H1 (cell line): ENCODE data around the gene NAGS. TPM values are rescaled to one million over a fixed set of nuclear protein-coding genes. Genes with fewer than 3 reads are reported as not detected.

Experiments used
- CTCF ChIA-PET: fragments of 300-600 bp; sonication (Branson Sonifier 250); formaldehyde crosslinking; loops from one replicate; lab custom pipeline; 2021; ENCODE audit not compliant: partially characterized antibody; lab: Charles Lee
- POLR2A ChIA-PET: fragments of 300-600 bp; sonication (Branson Sonifier 250); formaldehyde crosslinking; loops from one replicate; lab custom pipeline; 2021; ENCODE audit warnings: inconsistent platforms; ENCODE audit not compliant: partially characterized antibody; lab: Charles Lee
- DNase-seq, 2 experiments: peaks; one replicate each; pipeline versions ENCODE4 v3.0.0 to v3.0.0-alpha.2; 2010 to 2022; ENCODE audit warnings: low spot score in 2 of 2, low read depth in 1 of 2, mixed read lengths in 1 of 2
- FAIRE-seq: peaks from 2 replicates; lab custom pipeline; 2011; peaks lifted over from hg19 to GRCh38; lab: Jason Lieb, UNC
- H2AFZ ChIP-seq: 2 replicates; pipeline ENCODE4 v1.8.1; 2012; ENCODE audit warnings: low read length, inconsistent platforms
- H2AK5ac ChIP-seq: 2 replicates; pipeline ENCODE4 v1.6.1; 2013; ENCODE audit warnings: low read depth, low read length
- H2BK120ac ChIP-seq: replicated peaks from 2 replicates; pipeline ENCODE3; 2013; ENCODE audit warnings: low read depth, low read length, inconsistent platforms
- H2BK12ac ChIP-seq: 2 replicates; pipeline ENCODE4 v1.6.1; 2013; ENCODE audit warnings: low read depth, low read length
- H2BK15ac ChIP-seq: 2 replicates; pipeline ENCODE4 v1.6.1; 2013; ENCODE audit warnings: low read length
- H2BK20ac ChIP-seq: 2 replicates; pipeline ENCODE4 v1.6.1; 2013; ENCODE audit warnings: low read length
- H2BK5ac ChIP-seq: 2 replicates; pipeline ENCODE4 v1.6.1; 2013; ENCODE audit warnings: low read depth, low read length
- H3K14ac ChIP-seq: 2 replicates; pipeline ENCODE4 v1.6.1; 2013; ENCODE audit warnings: inconsistent platforms; ENCODE audit not compliant: insufficient read length
- H3K18ac ChIP-seq: 2 replicates; pipeline ENCODE4 v1.6.1; 2013; ENCODE audit warnings: low read length; ENCODE audit errors: extremely low read depth
- H3K23ac ChIP-seq: 2 replicates; pipeline ENCODE4 v1.6.1; 2013; ENCODE audit warnings: inconsistent platforms; ENCODE audit not compliant: insufficient read length
- H3K23me2 ChIP-seq: 2 replicates; pipeline ENCODE4 v1.6.1; 2013; ENCODE audit warnings: low read depth, low read length
- H3K27ac ChIP-seq: 2 replicates; pipeline ENCODE4 v1.6.1; 2011; ENCODE audit warnings: low read depth, low read length, inconsistent platforms
- H3K27me3 ChIP-seq, 4 experiments: replicated peaks in 1 of 4; 1 replicate in 1 of 4; 2 replicates in 3 of 4; pipeline versions ENCODE4 v1.6.1 to v1.8.1; 2011 to 2013; ENCODE audit warnings: low read length in 3 of 4, mild to moderate bottlenecking in 3 of 4, inconsistent platforms in 2 of 4, mixed read lengths in 2 of 4, moderate library complexity in 1 of 4; ENCODE audit not compliant: control insufficient read depth in 3 of 4, insufficient read depth in 3 of 4; ENCODE audit errors: extremely low read depth in 1 of 4
- H3K36me3 ChIP-seq, 4 experiments: 2 replicates each; pipeline versions ENCODE4 v1.6.1 to v1.8.1; 2011 to 2013; ENCODE audit warnings: mild to moderate bottlenecking in 4 of 4, low read length in 3 of 4, moderate library complexity in 2 of 4, control low read depth in 1 of 4, inconsistent platforms in 1 of 4; ENCODE audit not compliant: insufficient read depth in 4 of 4, control insufficient read depth in 2 of 4
- H3K4ac ChIP-seq: replicated peaks from 2 replicates; pipeline ENCODE3; 2013; ENCODE audit warnings: low read length, low read depth, mixed read lengths, inconsistent platforms; ENCODE audit not compliant: insufficient read length
- H3K4me1 ChIP-seq, 4 experiments: replicated peaks in 1 of 4; 1 replicate in 1 of 4; 2 replicates in 3 of 4; pipeline versions ENCODE4 v1.6.1 to v1.8.1; 2011 to 2013; ENCODE audit warnings: low read length in 3 of 4, inconsistent platforms in 2 of 4, mixed read lengths in 1 of 4; ENCODE audit not compliant: insufficient read depth in 4 of 4, control insufficient read depth in 3 of 4
- H3K4me2 ChIP-seq, 2 experiments: 2 replicates each; pipeline versions ENCODE4 v1.6.1 to v1.8.1; 2011 to 2013; ENCODE audit warnings: low read depth in 2 of 2, low read length in 2 of 2, control low read depth in 1 of 2, inconsistent platforms in 1 of 2, mild to moderate bottlenecking in 1 of 2; ENCODE audit not compliant: insufficient read depth in 1 of 2
- H3K4me3 ChIP-seq, 4 experiments: fragments of 200-600, 300-600 bp in 1 of 4; sonication (generic), shearing (Covaris generic), sonication (Bioruptor Twin) in 1 of 4; 2 replicates each; pipeline versions ENCODE4 v1.5.1 to v1.8.1; 2011 to 2016; ENCODE audit warnings: low read length in 4 of 4, low read depth in 3 of 4, control low read depth in 2 of 4, inconsistent platforms in 2 of 4, mild to moderate bottlenecking in 2 of 4, mixed read lengths in 1 of 4, moderate library complexity in 1 of 4; ENCODE audit not compliant: insufficient read depth in 2 of 4; ENCODE audit errors: extremely low read depth in 1 of 4
- H3K56ac ChIP-seq: replicated peaks from 2 replicates; pipeline ENCODE3; 2013; ENCODE audit warnings: low read depth, mild to moderate bottlenecking, mixed read lengths, low read length, inconsistent platforms; ENCODE audit not compliant: insufficient read length
- H3K79me1 ChIP-seq: 2 replicates; pipeline ENCODE4 v1.6.1; 2013; ENCODE audit warnings: low read depth, low read length, control low read depth
- H3K79me2 ChIP-seq, 2 experiments: 2 replicates each; pipeline versions ENCODE4 v1.6.1 to v1.8.1; 2012 to 2013; ENCODE audit warnings: low read length in 2 of 2, mild to moderate bottlenecking in 2 of 2, inconsistent platforms in 1 of 2; ENCODE audit not compliant: insufficient read depth in 2 of 2, control insufficient read depth in 1 of 2
- H3K9ac ChIP-seq, 4 experiments: replicated peaks in 1 of 4; 1 replicate in 1 of 4; 2 replicates in 3 of 4; pipeline versions ENCODE4 v1.6.1 to v1.8.1; 2011 to 2013; ENCODE audit warnings: low read depth in 3 of 4, low read length in 3 of 4, control low read depth in 2 of 4, mild to moderate bottlenecking in 2 of 4, moderate library complexity in 2 of 4, inconsistent platforms in 1 of 4; ENCODE audit errors: extremely low read depth in 1 of 4
- H3K9me3 ChIP-seq, 2 experiments: 2 replicates each; pipeline versions ENCODE4 v1.6.1 to v1.8.1; 2012 to 2013; ENCODE audit warnings: mild to moderate bottlenecking in 2 of 2, moderate library complexity in 2 of 2, control low read depth in 1 of 2, inconsistent platforms in 1 of 2, low read depth in 1 of 2, low read length in 1 of 2, mixed read lengths in 1 of 2; ENCODE audit not compliant: insufficient read depth in 2 of 2
- H4K20me1 ChIP-seq, 2 experiments: replicated peaks in 1 of 2; 2 replicates each; pipeline versions ENCODE3 to v1.8.1; 2011 to 2013; ENCODE audit warnings: inconsistent platforms in 2 of 2, low read length in 2 of 2, mild to moderate bottlenecking in 1 of 2; ENCODE audit not compliant: insufficient read depth in 2 of 2, control insufficient read depth in 1 of 2
- H4K5ac ChIP-seq: 2 replicates; pipeline ENCODE4 v1.6.1; 2013; ENCODE audit warnings: low read length, low read depth, mixed read lengths, inconsistent platforms; ENCODE audit not compliant: insufficient read length
- H4K8ac ChIP-seq: 2 replicates; pipeline ENCODE4 v1.8.0; 2013; ENCODE audit warnings: mild to moderate bottlenecking, moderate library complexity, low read length, inconsistent platforms; ENCODE audit not compliant: insufficient read depth; ENCODE audit errors: extremely low read depth
- H4K91ac ChIP-seq: replicated peaks from 2 replicates; pipeline ENCODE3; 2013; ENCODE audit warnings: low read length, mixed read lengths, inconsistent platforms; ENCODE audit not compliant: insufficient read length
- WGBS, 2 experiments: shearing (Covaris generic) in 1 of 2; methylation state at CpG; one replicate each; pipeline versions ENCODE4 v1.1.6 to v1.1.7; 2013 to 2015; ENCODE audit warnings: low lambda C conversion rate in 2 of 2, mixed read lengths in 2 of 2, inconsistent platforms in 1 of 2, low coverage in 1 of 2, missing lambda C conversion rate in 1 of 2; ENCODE audit not compliant: insufficient replicate concordance in 2 of 2, insufficient coverage in 1 of 2, insufficient read length in 1 of 2; ENCODE audit errors: extremely low coverage in 1 of 2, missing lambda C conversion rate in 1 of 2; 5-methylcytosine and 5-hydroxymethylcytosine counted together
- polyA plus RNA-seq, 7 experiments: library from polyadenylated mRNA; depleted of rRNA in 3 of 7; stranded (reverse) in 5 of 7; unstranded in 2 of 7; fragments of >200 nt in 5 of 7; fragments of 200-250 nt in 2 of 7; gene quantifications; 1 replicate in 5 of 7; 2 replicates in 1 of 7; 4 replicates in 1 of 7; pipeline versions ENCODE4 v1.2.1 to v1.2.3, GENCODE V29; 2011 to 2013; ENCODE audit warnings: missing spikeins in 2 of 7, mixed read lengths in 2 of 7
- total RNA-seq: library from RNA; stranded (reverse); fragmentation: NEBNext Ultra II Directional; extraction: Animal tissue kit (Norgen Biotek cat#: 25700); gene quantifications from 2 replicates; pipeline ENCODE4 v1.2.1, GENCODE V29; 2021

The NAGS gene
- total and polyA plus RNA-seq, 2 of the 8 experiments (the other 6 are each of a cell fraction or from before 2014, with no cell fraction given), result 4.0 to 5.1 TPM

DNA sequence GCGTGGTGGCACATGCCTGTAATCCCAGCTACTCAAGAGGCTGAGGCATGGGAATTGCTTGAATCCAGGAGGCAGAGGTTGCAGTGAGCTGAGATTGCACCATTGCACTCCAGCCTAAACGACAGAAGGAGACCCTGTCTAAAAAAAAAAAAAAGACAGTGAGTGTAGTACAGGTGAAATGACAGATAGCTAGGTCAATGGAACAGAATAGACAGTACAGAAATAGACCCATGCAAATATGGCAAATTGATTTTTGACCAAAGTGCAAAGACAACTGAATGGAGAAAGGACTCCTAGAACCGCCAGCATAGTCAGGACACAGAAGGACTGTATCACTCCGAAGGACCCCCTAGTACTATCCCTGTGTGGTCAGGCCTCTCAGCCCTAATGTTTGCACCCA, 34.1 kb upstream of the NAGS start:
- H3K18ac ChIP-seq, result no peak overlapping the region
- ChIA-PET POLR2A (no interaction called here), CTCF (interaction anchor here (1.0 to 3.0 kb wide), 2 partner anchors 9 to 12 kb away, joined by 3 to 12 read pairs; no protein-coding TSS in a partner anchor)
- H4K20me1 ChIP-seq, result no peaks in the 10 kb centered on the region
- 96% methylated on average over 4 of the region's 4 CpGs; no CpG with 5 or more reads in 1 of the 2 experiments for WGBS, 2 experiments
- H4K8ac ChIP-seq, result no peak overlapping the region
- H3K4ac ChIP-seq, result no peak overlapping the region
- no peak overlapping the region for H4K5ac ChIP-seq
- 0 out of 7 replicates have a peak, but pooled peaks cover 0 to 2% (median 0%) of the 10 kb centered on the region in 4 experiments for H3K27me3 ChIP-seq
- no peaks in the 10 kb centered on the region for H3K23me2 ChIP-seq
- no peak overlapping the region for H2BK12ac ChIP-seq
- no peak overlapping the region for H2AK5ac ChIP-seq
- no peak overlapping the region for H3K56ac ChIP-seq
- H3K79me1 ChIP-seq, result no peaks in the 10 kb centered on the region
- H4K91ac ChIP-seq, result no peak overlapping the region
- H2AFZ ChIP-seq, result no peak overlapping the region
- no peaks in the 10 kb centered on the region for H3K36me3 ChIP-seq
- H3K4me3 ChIP-seq, result no peak overlapping the region
- no peak overlapping the region for H2BK20ac ChIP-seq
- no peak overlapping the region for H3K9ac ChIP-seq
- H3K4me1 ChIP-seq, result no peaks in the 10 kb centered on the region
- H3K4me2 ChIP-seq, result no peak overlapping the region
- H3K23ac ChIP-seq, result no peak overlapping the region
- H3K9me3 ChIP-seq, result no peaks in the 10 kb centered on the region
- FAIRE-seq (no peak), DNase-seq (no peak)
- H3K14ac ChIP-seq, result no peak overlapping the region
- H2BK5ac ChIP-seq, result no peak overlapping the region
- H2BK120ac ChIP-seq, result no peak overlapping the region
- H3K27ac ChIP-seq, result no peak overlapping the region
- H2BK15ac ChIP-seq, result no peak overlapping the region
- no peaks in the 10 kb centered on the region for H3K79me2 ChIP-seq
